Prostate gland (tissue), 2 donors: ENCODE measurements around the gene SH3TC2. TPM values are rescaled to one million over a fixed set of nuclear protein-coding genes. Genes with fewer than 3 reads are reported as not detected.

Experiments
- DNase-seq: peaks from one replicate; pipeline ENCODE4 v3.0.0-alpha.2; 2019; ENCODE audit warnings: low spot score
- H3K27ac ChIP-seq, 2 donors: fragments of 200-600 bp; sonication (generic); 2 replicates each; pipeline ENCODE4 v1.5.1; 2017 to 2019
- H3K27me3 ChIP-seq: fragments of 200-600 bp; sonication (generic); replicated peaks from 2 replicates; pipeline ENCODE4 v1.5.1; 2019; ENCODE audit not compliant: insufficient read depth
- H3K36me3 ChIP-seq, 2 donors: fragments of 200-600 bp; sonication (generic); 1 replicate in 1 of 2; 2 replicates in 1 of 2; pipeline versions ENCODE4 v1.5.1 to v1.8.1; 2017 to 2019
- H3K4me1 ChIP-seq: fragments of 200-600 bp; sonication (generic); replicated peaks from 2 replicates; pipeline ENCODE4 v1.5.1; 2019
- H3K4me3 ChIP-seq, 2 donors: fragments of 200-600 bp; sonication (generic); 2 replicates each; pipeline ENCODE4 v1.5.1; 2017 to 2019
- H3K9me3 ChIP-seq: fragments of 200-600 bp; sonication (generic); 2 replicates; pipeline ENCODE4 v1.5.1; 2017
- CTCF ChIP-seq, 4 experiments: fragments of 200-600 bp in 2 of 4; fragments of 450-650 bp in 2 of 4; sonication (generic) in 2 of 4; IDR thresholded peaks; 1 replicate in 3 of 4; 2 replicates in 1 of 4; pipeline ENCODE4 v1.5.1; 2016 to 2019; ENCODE audit warnings: antibody characterized with exemption in 4 of 4, mild to moderate bottlenecking in 2 of 4, moderate library complexity in 2 of 4
- POLR2A ChIP-seq: fragments of 450-650 bp; IDR thresholded peaks from one replicate; pipeline ENCODE4 v1.6.1; 2016; ENCODE audit warnings: antibody characterized with exemption, mild to moderate bottlenecking
- POLR2AphosphoS5 ChIP-seq: sonication (generic); formaldehyde crosslinking; IDR thresholded peaks from one replicate; pipeline ENCODE4 v1.6.1; 2017; ENCODE audit warnings: antibody characterized with exemption
- WGBS: methylation state at CpG from one replicate; pipeline ENCODE4 v1.1.5; 2018; 5-methylcytosine and 5-hydroxymethylcytosine counted together
- intact Hi-C: fragments of 100-400 bp; cut with DNase I; formaldehyde crosslinking; loops from one replicate; pipeline ENCODE4 v1.14.2; 2022
- total RNA-seq, 2 donors: library from RNA; depleted of rRNA; stranded (reverse); fragments of >200 nt; gene quantifications; one replicate each; pipeline ENCODE4 v1.1.0, GENCODE V29; 2016

SH3TC2 gene
- total RNA-seq, 2 donors from 2014 or later = 6.2 to 69.1 TPM

GRCh38 chr5:149094996-149095395 lies 32.1 kb upstream of the SH3TC2 start:
- H3K4me3 ChIP-seq = no peak overlapping the region
- 79% methylated on average over 2 of the region's 2 CpGs for WGBS
- no peak for TF ChIP-seq POLR2AphosphoS5
- TF ChIP-seq POLR2A = no peak
- no peak for TF ChIP-seq CTCF (IDR thresholded peaks at IDR 0.05)
- H3K4me1 ChIP-seq = no peaks in the 10 kb centered on the region
- H3K36me3 ChIP-seq = no peaks in the 10 kb centered on the region
- no peaks in the 10 kb centered on the region for H3K9me3 ChIP-seq
- no peak for DNase-seq
- H3K27me3 ChIP-seq = no peaks in the 10 kb centered on the region
- intact Hi-C loops = no loop called here
- no peak overlapping the region for H3K27ac ChIP-seq

GRCh38 chr5:149093625-149094024 lies 30.8 kb upstream of the SH3TC2 start:
- no peaks in the 10 kb centered on the region for H3K9me3 ChIP-seq
- intact Hi-C loops = no loop called here
- WGBS = 43% methylated on average over 2 of the region's 2 CpGs
- no peak overlapping the region for H3K27ac ChIP-seq
- DNase-seq = no peak
- H3K36me3 ChIP-seq = no peaks in the 10 kb centered on the region
- H3K4me1 ChIP-seq = no peaks in the 10 kb centered on the region
- TF ChIP-seq POLR2A = no peak
- TF ChIP-seq CTCF (IDR thresholded peaks at IDR 0.05) = no peak
- TF ChIP-seq POLR2AphosphoS5 = no peak
- no peak overlapping the region for H3K4me3 ChIP-seq
- no peaks in the 10 kb centered on the region for H3K27me3 ChIP-seq

DNA sequence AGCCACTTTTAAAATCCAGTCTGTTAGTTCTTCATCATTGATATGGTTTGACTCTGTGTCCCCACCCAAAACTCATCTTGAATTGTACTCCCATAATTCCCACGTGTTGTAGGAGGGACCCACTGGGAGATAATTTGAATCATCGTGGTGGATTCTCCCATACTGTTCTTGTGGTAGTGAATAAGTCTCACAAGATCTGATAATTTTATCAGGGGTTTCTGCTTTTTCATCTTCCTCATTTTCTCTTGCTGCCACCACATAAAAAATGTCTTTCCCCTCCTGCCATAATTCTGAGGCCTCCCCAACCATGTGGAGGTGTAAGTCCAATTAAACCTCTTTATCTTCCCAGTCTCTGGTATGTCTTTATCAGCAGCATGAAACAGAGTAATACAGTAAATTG lies 26.9 kb upstream of the SH3TC2 start:
- intact Hi-C loops = no loop called here
- no peaks in the 10 kb centered on the region for H3K36me3 ChIP-seq
- H3K4me1 ChIP-seq = no peaks in the 10 kb centered on the region
- TF ChIP-seq CTCF (IDR thresholded peaks at IDR 0.05) (no peak), POLR2A (no peak), POLR2AphosphoS5 (no peak)
- H3K27ac ChIP-seq = no peak overlapping the region
- no peaks in the 10 kb centered on the region for H3K9me3 ChIP-seq
- H3K27me3 ChIP-seq = no peaks in the 10 kb centered on the region
- DNase-seq = no peak
- no peak overlapping the region for H3K4me3 ChIP-seq
- 68% methylated on average over 2 of the region's 2 CpGs for WGBS

- no peak for DNase-seq
- Histone ChIP-seq H3K27ac (no peak overlapping the region), H3K4me1 (no peaks in the 10 kb centered on the region), H3K4me3 (no peak overlapping the region), H3K36me3 (no peaks in the 10 kb centered on the region), H3K9me3 (no peaks in the 10 kb centered on the region), H3K27me3 (no peaks in the 10 kb centered on the region)
- TF ChIP-seq POLR2AphosphoS5 = no peak
- intact Hi-C loops = no loop called here
- 82% methylated on average over 3 of the region's 3 CpGs for WGBS
Measured at GRCh38 chr5:149088686-149089085, 25.8 kb upstream of the SH3TC2 start.

GRCh38 chr5:149083846-149084245 lies 21.0 kb upstream of the SH3TC2 start:
- intact Hi-C loops = no loop called here
- H3K27me3 ChIP-seq = no peaks in the 10 kb centered on the region
- no peak for TF ChIP-seq POLR2A
- TF ChIP-seq POLR2AphosphoS5 = no peak
- TF ChIP-seq CTCF (IDR thresholded peaks at IDR 0.05) = no peak
- H3K4me1 ChIP-seq = no peaks in the 10 kb centered on the region
- H3K9me3 ChIP-seq = no peaks in the 10 kb centered on the region
- H3K27ac ChIP-seq = no peak overlapping the region
- H3K4me3 ChIP-seq = no peak overlapping the region
- no peak for DNase-seq
- H3K36me3 ChIP-seq = no peaks in the 10 kb centered on the region
- WGBS = 82% methylated on average over 5 of the region's 5 CpGs
